HT1080 (cell line): Measurements from ENCODE around the gene CD276. TPM values are rescaled to one million over a fixed set of nuclear protein-coding genes. Genes with fewer than 3 reads are reported as not detected.
"Not testable (repeated sequence)": the region's sequence is repeated elsewhere in the genome, so short reads cannot be mapped to it uniquely, and the experiment has no call there.

Experiments used
- DNase-seq: peaks from one replicate; pipeline ENCODE4 v3.0.0-alpha.2; 2015; ENCODE audit warnings: low read depth
- total RNA-seq: library from RNA; depleted of rRNA; stranded (reverse); fragments of >200 nt; shearing (Covaris generic); gene quantifications from 2 replicates; pipeline ENCODE4 v1.2.3, GENCODE V29; 2014

The CD276 gene
- total RNA-seq, 1 experiment from 2014 or later = 69.2 TPM

DNA sequence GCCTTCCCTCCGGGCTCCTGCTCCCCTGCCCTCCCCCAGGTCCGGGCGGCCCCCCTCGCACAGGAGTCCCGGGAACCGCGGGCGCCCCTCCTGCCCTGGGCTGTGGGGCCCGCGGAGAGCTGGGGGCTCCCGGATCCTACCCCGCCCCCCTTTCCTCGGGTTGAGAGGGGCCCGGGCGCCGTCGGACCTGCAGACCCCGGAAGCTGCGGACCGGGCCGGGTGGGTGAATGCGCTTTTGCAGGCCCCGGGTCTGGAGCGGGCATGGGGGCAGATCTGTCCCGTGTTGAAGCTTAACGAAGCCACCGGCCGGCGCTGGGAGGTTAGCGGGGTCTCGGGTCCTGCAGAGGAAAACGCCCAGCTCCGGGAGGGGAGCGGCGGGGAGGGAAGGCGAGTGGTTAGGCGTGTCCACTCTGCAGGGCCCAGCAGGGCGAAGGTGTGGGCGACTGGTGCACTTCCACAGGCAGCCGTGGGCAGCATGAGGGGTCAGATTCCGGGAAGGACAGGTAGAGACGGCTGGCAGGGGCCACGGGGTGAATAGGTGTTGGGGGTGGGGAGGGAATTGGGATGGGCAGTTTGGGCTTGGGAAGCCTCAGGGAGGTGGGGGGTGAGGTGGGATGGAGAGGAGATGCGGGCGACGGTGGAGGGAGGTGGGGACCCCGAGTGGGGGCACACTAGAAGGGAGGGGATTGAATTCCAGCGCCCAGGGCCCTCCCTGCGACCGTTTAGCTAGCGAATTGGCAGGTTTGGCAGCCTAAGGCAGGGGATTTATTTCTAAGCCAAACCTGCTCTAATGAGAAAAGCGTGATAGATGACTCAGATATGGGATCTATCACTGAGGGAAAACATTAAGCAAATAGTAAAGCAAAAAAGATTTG lies 635 bp downstream of the CD276 start:
- peak; percentile 28 for DNase-seq

DNA sequence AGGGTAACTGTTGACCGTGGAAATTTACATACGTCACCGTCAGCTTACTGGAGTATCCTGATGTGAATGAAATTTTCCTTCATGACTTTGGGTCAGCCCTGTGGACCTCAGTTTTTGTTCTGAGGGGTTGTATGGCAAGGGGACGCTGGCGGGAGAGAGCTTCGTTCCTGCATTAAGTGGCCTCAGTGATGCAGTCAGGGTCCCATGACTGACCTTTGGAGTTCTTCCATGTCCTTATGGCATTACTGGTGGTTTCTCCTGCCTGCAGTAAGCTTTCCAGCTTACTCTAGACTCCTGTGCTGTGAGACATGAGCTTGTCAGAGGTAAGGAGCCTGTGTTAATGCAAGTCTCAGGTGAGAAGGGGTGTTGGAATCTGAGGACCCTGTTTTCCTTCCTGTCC lies 1.8 kb downstream of the CD276 start:
- no peak for DNase-seq

DNA sequence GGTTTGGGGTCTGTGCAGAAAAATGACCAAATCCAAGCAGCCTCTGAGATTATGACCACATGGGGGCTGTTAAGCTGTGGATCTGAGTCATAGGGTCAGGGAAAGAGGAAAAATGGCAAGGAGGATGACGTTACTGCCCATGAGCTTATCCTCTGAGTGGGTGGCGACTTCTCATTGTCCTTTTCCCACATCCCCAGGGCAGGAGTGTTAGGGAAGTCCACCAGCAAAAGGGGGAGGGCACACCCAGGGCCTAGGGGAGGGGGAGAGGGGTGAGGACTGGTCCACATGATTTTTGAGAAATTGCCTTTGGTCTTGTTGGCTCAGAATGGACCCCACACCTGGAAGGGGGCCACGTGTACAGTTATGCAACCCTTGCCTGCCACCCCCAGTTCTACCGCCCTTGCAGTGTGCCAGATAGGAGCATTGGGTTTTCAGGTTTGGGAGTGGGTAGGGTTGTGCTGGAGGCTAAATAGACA lies 2.6 kb downstream of the CD276 start:
- peak; percentile 86 for DNase-seq

DNA sequence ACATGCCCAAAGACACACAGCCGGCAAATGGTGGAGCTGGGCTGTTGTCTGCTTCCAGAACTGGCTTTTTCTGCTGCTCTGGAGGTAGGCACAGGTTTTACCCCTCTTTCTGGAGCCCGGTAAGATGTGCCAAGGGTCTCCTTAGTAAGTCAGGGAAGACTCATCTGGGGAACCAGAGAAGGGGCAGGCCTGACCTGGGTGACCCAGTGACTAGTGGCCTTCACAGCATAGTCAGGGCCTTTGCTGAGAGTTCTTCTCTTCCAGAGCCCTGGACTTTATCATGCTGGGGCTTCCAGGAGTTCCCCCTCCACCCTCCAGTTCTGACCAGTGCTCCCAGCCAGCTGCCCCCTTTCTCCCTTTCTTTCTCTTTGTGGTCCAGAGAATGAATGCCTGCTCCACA lies 3.2 kb downstream of the CD276 start:
- no peak for DNase-seq

DNA sequence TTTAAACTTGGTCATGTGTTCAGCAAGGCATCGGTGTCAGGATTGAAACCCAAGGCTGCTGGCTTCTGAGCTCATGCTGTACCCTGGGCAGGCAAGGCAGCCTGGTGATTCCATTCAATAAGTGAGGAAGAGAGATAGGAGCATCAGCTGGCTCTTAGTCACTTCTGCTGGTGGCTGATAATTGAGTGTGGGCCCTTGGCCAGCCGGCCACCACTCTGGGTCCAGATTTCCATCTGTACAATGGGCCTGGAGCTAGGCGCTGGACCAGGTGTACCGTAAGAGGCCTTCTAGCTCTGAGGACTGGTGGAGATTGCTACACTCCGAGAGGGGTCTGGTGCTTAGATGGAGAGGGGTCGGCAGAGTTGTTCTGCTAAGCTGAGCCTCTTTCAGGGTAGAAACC lies 4.3 kb downstream of the CD276 start:
- no peak for DNase-seq

DNA sequence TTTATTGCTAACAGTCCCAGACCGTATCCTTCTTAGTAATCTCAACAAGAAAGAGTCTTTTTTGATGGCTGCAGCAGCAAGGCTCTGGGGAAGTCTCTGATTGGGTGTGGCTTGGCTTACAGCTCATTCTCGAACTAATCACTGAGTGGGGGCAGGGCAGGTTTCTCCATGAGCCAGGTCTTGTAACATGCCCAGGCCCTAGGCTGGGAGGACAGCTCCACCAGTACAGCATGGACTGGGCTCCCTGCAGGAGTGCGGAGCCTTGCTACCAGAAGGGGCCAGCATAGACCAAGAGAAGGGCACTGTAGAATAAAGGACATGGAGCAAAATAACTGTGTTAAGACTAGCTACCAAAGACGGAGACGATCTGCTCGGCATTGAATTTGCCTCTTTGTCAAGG lies 7.2 kb downstream of the CD276 start:
- DNase-seq = peak; percentile 53

DNA sequence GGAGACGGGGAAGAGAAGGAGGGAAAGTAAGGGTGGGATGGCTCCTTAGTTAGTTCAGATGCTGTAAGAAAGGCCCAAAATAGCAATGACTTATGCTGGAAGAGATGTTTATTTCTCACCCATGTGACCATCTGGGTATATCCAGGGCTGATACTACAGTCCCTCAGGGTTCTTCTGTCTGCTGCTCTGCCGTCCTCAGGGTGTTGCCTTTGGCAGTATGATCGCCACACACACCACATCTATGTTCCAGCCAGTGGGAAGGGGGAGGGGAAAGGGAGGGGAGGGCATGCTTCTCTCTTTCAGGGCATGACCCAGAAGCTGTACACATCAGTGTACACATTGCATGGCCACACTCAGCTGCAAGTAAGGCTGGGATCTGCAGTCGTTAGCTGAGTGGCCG lies 10.2 kb downstream of the CD276 start:
- no peak for DNase-seq

DNA sequence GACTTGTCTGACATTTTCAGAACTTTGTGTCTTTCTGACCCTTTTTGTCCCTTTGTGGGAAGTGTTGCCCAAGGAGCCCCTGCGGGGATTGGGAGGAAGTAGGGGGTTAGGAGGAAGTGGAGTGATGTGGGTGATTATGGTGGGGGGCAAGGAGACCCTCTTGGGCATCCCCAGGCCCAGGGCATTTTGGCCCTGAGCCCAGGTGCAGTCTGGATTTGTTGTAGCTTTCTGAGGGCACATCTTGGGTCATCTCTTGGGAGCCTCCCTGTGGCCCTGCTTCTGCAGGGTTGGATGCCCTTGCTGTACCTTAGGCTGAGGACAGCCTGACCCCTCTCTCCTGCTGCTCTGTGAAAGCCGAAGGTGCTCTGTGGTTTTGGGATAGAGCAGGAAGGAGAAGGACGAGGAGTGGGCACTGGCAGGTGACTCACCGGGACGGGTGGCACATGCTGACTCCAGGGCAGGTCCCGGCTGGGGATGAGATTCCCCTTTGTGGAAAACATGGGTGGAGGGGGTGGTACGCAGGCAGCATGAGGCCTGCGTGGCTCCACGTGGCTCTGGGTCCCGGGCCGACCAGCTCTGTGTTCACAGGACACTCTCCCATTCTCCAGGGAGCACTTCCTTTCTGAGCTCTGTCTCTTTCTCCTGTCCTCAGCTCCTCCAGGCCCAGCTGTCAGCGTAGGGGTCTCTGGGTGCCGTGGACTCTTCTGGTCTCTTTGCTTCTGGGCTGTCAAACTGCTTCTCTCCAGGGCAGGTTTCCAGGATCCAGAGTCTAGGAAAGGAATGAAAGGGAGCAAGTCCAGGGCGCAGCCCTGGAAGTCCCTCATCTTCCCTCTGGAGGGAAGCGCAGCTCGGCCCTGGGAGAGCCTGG lies 11.8 kb downstream of the CD276 start:
- peak; percentile 34 for DNase-seq

DNA sequence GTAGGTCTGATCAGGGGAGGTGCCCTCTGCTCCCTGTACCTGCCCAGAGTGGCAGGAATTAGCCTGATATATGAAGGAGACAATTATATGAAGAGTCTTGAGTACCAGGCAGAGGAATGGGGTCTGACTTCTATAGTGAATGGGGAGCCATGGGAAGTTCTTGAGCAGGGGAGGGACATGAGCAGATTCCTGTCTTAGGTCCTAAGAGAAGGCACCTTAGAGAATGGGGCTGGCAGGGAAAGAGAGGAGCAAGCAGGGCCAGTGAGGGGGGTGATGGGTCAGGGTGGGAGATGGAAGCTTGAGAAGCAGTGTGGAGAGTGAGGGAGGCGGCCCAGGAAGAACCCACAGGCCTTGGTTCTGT lies 12.4 kb downstream of the CD276 start:
- no peak for DNase-seq

DNA sequence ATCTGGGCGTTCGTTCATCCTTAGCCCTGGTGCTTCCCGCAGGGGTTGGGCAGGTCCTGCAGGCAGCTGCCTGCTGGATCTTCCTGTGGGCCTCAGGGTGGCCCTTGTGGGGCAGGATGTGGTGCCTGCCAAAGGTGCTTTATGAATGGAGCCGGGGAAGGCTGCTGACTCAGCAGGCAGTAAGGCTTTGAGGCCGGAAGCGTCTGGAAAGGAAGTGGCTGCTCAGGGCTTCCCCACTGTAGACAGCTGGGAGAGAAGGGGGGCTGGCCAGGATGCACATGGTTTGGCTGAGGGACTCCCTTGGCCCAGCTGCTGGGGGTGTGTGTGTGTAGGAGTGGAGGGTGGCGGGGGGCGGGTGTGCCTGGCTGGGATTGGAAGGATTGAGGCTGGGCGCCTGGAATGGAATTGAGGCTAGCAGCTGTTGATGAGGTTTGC lies 12.9 kb downstream of the CD276 start:
- peak; percentile 99 for DNase-seq

DNA sequence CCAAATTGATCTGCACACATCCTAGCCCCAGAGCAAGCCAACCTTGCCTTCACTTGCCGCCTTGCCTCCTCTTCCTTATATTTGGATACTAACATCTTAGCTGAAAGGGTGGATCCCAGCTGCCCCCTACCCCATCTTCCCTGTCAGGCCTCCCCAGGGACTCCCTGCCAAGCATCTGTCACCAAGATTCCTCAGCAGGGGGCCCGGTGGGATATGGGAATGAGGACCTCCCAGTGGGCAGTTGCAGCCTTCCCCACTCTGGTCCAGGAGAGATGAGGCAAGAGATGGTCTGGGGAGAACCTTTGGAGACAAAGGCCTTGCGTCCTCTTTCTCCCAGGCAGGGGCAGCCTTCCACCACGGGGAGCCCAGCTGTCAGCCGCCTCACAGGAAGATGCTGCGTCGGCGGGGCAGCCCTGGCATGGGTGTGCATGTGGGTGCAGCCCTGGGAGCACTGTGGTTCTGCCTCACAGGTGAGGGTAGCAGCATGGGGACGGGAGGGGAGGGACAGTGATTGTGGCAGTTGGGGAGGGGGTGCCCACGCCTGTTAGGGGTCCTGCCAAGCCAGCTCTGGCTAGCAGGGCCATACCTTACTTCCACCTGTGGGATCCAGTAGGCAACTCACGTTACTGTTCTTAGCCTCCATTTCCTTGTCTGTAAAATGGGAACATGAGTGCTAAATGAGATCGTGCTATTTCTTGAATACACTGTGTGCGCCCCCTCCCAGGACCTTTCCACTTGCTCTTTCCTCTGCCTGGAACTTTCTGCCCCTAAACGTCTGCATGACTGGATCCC lies 15.3 kb downstream of the CD276 start:
- no peak for DNase-seq

DNA sequence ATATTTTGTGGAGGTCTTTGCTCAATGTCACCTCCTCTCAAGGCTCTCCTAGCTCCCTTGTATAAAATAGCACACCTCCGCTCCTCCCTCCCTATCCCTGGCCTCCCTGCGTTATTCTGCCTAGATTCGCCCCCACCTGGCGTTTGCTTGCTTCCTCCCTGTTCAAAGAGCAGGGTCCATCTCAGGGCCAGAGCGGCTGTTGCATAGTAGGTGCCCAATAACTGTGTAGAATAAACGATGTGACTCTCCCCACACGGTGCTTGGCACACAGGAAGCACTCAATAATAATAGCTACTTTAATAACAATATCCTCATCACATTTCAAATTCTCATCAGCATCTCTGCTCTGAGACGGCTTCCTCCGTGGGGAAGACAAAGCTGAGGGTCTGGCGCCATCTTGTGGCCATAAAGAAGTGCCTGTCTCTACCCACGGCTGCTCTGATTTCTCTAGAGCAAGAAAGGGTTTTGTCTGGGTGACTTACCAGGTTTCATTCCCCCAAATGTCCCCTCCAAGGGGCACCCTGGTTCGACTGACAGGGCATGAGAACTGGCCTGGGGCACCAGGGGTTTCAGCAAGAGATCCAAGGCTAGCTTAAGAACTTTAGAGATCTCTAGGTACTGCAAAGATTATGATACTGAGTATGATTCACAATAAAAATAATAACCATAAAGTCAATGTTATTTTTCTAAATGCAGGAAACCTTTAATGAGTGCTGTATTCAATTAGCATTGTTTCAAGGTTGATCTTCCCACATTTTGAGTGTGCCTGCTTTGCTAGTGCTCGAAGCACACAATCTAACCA lies 16.1 kb downstream of the CD276 start:
- DNase-seq = peak; percentile 61

DNA sequence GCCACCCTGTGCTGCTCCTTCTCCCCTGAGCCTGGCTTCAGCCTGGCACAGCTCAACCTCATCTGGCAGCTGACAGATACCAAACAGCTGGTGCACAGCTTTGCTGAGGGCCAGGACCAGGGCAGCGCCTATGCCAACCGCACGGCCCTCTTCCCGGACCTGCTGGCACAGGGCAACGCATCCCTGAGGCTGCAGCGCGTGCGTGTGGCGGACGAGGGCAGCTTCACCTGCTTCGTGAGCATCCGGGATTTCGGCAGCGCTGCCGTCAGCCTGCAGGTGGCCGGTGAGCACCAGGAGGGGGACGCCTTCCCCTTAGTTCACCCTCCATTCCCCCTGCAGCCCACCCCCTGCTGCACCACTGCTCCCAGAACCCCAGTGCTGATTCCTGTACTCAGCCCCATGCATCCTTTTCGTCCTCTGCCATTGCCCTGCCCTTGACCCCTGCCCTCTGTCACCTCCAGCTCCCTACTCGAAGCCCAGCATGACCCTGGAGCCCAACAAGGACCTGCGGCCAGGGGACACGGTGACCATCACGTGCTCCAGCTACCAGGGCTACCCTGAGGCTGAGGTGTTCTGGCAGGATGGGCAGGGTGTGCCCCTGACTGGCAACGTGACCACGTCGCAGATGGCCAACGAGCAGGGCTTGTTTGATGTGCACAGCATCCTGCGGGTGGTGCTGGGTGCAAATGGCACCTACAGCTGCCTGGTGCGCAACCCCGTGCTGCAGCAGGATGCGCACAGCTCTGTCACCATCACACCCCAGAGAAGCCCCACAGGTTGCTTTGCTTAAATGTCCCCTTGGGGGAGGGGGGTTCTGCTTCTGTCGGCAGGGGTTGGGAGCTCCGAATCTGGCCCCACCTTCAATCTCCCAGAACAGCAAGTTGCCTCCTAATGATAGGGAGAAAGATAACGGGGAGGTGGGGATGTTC lies 18.4 kb downstream of the CD276 start:
- not testable (repeated sequence) for DNase-seq

DNA sequence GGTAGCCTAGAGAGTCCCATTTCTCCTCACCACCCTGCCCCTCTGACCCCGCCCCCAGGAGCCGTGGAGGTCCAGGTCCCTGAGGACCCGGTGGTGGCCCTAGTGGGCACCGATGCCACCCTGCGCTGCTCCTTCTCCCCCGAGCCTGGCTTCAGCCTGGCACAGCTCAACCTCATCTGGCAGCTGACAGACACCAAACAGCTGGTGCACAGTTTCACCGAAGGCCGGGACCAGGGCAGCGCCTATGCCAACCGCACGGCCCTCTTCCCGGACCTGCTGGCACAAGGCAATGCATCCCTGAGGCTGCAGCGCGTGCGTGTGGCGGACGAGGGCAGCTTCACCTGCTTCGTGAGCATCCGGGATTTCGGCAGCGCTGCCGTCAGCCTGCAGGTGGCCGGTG lies 19.4 kb downstream of the CD276 start:
- not testable (repeated sequence) for DNase-seq

DNA sequence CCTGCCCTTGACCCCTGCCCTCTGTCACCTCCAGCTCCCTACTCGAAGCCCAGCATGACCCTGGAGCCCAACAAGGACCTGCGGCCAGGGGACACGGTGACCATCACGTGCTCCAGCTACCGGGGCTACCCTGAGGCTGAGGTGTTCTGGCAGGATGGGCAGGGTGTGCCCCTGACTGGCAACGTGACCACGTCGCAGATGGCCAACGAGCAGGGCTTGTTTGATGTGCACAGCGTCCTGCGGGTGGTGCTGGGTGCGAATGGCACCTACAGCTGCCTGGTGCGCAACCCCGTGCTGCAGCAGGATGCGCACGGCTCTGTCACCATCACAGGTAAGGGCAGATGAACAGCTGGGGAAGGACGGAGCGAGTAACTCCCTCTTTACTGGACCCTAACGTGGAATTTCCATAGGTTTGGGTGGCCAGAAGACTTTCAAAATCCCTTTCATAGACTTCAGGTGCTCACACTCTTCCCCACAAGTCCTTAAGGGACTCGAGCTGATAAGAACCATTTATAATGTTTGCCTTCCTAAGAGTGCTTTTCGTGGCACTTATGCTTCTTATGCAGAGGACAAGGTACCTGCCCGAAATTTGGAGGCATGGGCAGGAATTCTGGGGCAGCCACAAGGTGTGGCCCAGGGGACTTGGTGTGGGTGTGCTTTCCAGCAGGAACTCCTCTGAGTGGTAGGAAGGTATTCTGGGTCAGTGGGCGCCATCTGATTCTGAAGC lies 20.1 kb downstream of the CD276 start:
- DNase-seq = not testable (repeated sequence)

DNA sequence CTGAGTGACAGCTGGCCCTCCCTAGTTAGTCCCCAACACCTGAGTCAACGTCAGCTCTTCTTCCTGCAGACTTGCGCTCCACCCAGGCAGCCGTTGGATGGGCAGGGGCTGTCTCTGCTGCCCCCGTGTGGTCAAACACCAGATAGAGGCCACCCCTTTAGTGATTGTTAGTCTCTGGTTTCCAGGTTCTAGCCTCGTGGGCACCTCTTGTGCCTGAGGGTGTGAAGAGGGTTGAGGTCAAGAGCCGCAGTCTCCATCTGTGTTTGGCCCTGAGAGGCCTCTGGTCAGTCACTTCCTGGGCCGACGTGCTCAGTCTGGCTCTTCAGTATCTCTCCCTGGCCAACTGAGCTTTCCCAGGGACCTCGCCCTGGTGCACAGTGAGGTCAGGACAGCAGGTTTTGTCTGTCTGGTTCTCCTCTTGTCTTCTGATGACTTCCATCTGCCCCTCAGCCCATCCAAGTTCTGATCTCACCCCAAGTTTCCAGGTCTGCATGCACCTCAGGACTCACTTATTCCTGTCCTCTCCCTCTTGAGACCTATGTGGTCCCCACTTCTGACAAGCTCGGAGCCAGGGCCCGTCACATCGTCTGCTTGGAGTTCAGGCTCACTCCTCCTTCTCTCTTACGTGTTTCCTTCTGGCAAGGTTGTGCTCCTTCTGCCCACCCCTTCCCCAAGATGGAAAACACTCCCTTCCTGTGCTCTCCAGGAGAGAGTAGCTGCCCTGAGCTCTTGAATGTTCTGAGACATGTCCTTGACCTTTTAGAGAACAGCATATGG lies 20.9 kb downstream of the CD276 start:
- peak; percentile 60 for DNase-seq

DNA sequence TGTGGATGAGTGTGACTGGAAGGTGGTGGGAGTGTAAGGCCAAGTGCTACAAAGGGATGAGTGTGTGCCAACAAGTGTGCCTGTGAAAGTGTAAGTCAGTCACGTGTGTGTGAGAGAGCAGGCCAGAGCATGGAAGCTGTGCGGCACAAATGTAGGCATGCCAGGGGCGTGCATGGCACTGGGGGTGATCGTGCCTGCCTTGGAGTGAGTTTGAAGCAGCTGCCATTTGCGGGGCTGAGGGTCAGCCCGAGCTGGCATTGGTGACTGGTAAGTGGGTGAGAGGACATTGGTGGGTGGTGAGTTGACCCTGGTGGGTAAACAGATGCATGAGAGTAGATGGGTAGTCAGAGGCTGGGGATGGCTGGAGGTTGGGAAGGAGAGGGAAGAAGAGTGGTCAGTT lies 24.5 kb downstream of the CD276 start:
- no peak for DNase-seq

DNA sequence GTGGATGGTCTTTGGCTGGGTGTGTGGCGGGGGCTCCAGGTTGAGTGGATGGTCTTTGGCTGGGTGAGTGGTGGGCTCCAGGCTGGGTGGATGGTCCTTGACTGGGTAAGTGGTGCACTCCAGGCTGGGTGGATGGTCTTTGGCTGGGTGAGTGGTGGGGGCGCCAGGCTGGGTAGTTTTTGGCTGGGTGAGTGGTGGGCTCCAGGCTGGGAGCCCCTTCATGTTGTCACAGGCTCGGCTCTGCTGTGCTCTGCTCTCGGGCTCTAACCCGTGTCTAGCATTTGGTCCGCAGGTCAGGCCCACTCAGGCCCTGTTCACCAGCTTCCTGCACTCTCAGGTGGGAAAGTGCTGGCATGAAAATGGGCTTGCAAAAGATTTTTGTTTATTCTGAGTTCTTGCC lies 25.1 kb downstream of the CD276 start:
- DNase-seq = no peak
